SK-N-MC (cell line): ENCODE data around the gene MRPL40.
"Not testable (repeated sequence)": the region's sequence is repeated elsewhere in the genome, so short reads cannot be mapped to it uniquely, and the experiment has no call there.

ENCODE experiments used
- DNase-seq: peaks from one replicate; pipeline ENCODE4 v3.0.0-alpha.2; 2011; ENCODE audit warnings: low read depth, low spot score
- H3K27ac ChIP-seq: fragments of 200-600 bp; sonication (generic); 2 replicates; pipeline ENCODE4 v1.5.1; 2016; ENCODE audit warnings: mixed run types
- H3K36me3 ChIP-seq: fragments of 200-600 bp; sonication (generic); 2 replicates; pipeline ENCODE4 v1.6.1; 2017; ENCODE audit warnings: antibody characterized with exemption, low read length, mixed read lengths; ENCODE audit not compliant: insufficient read depth
- H3K4me3 ChIP-seq: fragments of 200-600 bp; sonication (generic); 2 replicates; pipeline ENCODE4 v1.5.1; 2016
- H3K9ac ChIP-seq: fragments of 200-600 bp; sonication (generic); 2 replicates; pipeline ENCODE4 v1.8.0; 2017; ENCODE audit warnings: mixed run types, mixed read lengths; ENCODE audit not compliant: insufficient read length
- H3K9me3 ChIP-seq: fragments of 200-600 bp; sonication (generic); 2 replicates; pipeline ENCODE4 v1.6.1; 2017; ENCODE audit warnings: low read depth, mild to moderate bottlenecking, antibody characterized with exemption, low read length, moderate library complexity, mixed read lengths
- EZH2 ChIP-seq: fragments of 200-600 bp; sonication (generic); IDR thresholded peaks from one replicate; pipeline ENCODE4 v1.6.1; 2017; ENCODE audit warnings: antibody characterized with exemption
- FOXP2 ChIP-seq: optimal IDR thresholded peaks from 2 replicates; pipeline ENCODE3; 2011; ENCODE audit warnings: mild to moderate bottlenecking, moderate library complexity; ENCODE audit not compliant: insufficient read depth; ENCODE audit errors: extremely low read length, control extremely low read depth
- POLR2AphosphoS5 ChIP-seq: IDR thresholded peaks from 2 replicates; pipeline ENCODE4 v1.6.1; 2012; ENCODE audit warnings: mild to moderate bottlenecking, low read depth, low read length, borderline replicate concordance

The MRPL40 gene

DNA sequence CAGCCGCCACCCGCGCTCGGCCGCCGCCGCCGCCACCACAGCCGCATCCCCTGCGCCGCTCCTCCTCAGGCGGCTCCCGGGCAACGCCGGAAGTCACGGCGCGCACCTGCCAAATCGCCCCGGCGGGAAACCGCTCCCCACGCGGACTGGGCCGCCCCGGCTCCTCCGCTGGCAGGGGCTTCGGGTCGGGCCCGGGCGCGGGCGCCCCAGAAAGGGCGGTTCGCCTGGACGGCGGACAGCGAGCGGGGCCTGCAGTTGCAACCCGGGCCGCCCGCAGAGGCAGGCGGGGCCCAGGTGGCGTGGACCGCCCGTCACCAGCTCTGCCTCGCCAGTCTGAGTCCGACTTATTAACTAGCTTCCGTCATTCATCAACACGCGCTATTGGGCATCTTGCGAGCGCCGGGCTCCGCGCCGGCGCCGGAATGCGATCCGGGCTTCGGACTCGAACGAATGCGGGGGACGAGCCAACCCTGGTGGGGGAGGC lies 654 bp upstream of the MRPL40 start, which contains the start of gene HIRA:
Gene HIRA, minus strand, starts transcription at position 85 of the 484 bp plus-strand sequence. CDS start 257 bp downstream, outside the sequence.
- Histone ChIP-seq H3K4me3 (peak within 1 kb of the TSS; percentile 80), H3K9me3 (no peaks in the 10 kb centered on the region), H3K9ac (peak within 1 kb of the TSS; percentile 86), H3K27ac (peak within 1 kb of the TSS; percentile 74), H3K36me3 (peaks cover 6% of the 10 kb centered on the region; the same call in 1 of the 2 replicates)
- no peak for DNase-seq
- no peak for TF ChIP-seq EZH2
- no peak for TF ChIP-seq FOXP2
- TF ChIP-seq POLR2AphosphoS5: no peak

DNA sequence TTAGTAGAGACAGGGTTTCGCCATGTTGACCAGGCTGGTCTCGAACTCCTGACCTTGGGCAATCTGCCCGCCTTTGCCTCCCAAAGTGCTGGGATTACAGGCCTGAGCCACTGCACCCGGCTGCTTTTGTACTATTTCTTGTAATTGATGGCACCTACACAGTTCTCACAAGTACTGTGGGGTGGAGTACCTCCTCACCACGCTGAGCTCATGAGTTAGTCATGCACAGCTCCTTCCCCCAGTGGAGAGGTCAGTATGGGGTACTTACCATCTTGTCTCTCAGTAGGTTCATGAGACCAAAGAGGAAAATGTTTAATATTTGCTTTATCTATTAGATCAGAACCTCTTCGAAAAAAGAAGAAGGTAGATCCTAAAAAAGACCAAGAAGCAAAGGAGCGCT lies 2.1 kb downstream of the MRPL40 start:
- H3K9me3 ChIP-seq: no peaks in the 10 kb centered on the region
- H3K27ac ChIP-seq: no peak overlapping the region
- peaks cover 6% of the 10 kb centered on the region; the same call in 1 of the 2 replicates for H3K36me3 ChIP-seq
- TF ChIP-seq POLR2AphosphoS5: no peak
- TF ChIP-seq FOXP2: no peak
- H3K9ac ChIP-seq: no peak overlapping the region
- H3K4me3 ChIP-seq: no peak overlapping the region
- no peak for DNase-seq

GRCh38 chr22:19434829-19435580 lies 2.7 kb downstream of the MRPL40 start:
- Histone ChIP-seq H3K9me3 (no peaks in the 10 kb centered on the region), H3K4me3 (no peak overlapping the region), H3K36me3 (peaks cover 6% of the 10 kb centered on the region; the same call in 1 of the 2 replicates), H3K9ac (no peak overlapping the region), H3K27ac (no peak overlapping the region)
- no peak for DNase-seq
- TF ChIP-seq EZH2 (no peak), POLR2AphosphoS5 (no peak), FOXP2 (no peak)

DNA sequence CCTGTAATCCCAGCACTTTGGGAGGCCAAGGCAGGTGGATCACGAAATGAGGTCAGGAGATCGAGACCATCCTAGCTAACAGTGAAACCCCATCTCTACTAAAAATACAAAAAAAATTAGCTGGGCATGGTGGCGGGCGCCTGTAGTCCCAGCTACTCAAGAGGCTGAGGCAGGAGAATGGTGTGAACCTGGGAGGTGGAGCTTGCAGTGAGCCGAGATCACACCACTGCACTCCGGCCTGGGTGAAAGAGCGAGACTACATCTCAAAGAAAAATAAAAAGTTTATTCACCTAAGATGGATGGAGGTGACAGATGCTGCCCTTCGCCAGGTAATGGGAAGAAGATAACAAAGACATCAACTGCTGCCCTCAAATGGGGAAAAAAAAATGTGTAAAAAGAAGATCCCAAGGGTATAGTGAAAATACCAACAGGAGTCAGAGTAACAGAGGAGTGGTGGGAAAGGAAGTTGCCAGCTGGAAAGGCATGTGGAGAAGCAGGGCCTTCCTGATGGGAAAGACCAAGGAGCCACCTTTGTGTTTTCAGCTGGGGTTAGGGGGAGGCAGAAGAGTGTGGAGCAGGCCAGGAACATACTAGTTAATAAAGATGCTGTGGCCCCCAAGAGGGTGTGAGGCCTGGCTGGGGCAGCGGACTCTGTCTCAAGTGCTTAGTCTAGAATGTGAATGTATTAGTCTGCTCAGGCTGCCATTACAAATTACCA lies 4.3 kb downstream of the MRPL40 start:
- not testable (repeated sequence) for H3K4me3 ChIP-seq, H3K9me3 ChIP-seq, H3K36me3 ChIP-seq, H3K9ac ChIP-seq, DNase-seq, H3K27ac ChIP-seq

GRCh38 chr22:19438298-19438697 lies 6.0 kb downstream of the MRPL40 start:
- no peak for DNase-seq

DNA sequence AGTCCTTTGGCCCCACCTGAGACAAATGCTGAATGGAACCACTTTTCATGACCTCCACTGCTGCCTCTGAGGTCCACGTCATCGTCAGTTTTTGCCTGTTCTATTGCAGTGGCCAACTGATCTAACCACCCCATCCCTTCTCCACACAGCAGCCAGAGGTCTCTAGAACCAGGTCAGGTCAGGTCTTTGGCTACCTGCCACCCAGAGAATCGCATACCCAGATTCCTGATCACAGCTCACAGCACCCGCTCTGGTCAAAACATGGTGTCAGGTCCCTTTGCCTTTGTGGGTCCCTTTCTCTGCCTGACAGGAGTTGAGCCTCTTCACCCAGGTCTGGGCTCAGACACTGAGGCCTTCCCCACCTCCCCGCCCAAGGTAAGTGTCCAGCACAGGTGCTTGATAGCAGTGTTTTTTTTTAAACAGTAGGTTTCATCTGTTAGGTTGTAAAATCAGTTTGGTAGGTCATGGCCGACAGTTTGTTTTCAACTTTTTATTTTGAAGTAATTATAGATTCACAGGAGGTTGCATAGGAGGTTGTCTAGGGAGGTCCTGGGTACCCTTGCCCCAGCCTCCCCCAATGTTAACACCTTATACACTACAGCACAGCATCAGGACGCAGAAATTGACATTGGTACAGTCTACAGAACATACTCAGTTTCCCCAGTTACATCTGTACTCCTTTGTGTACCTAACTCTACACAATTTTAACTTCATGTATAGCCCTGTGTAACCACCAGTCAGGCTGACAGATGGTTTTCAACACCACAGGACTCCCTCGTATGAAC lies 8.3 kb downstream of the MRPL40 start:
- H3K36me3 ChIP-seq: peaks cover 27% of the 10 kb centered on the region; the same call in 1 of the 2 replicates
- TF ChIP-seq EZH2 (no peak), FOXP2 (no peak), POLR2AphosphoS5 (no peak)
- no peak for DNase-seq
- H3K4me3 ChIP-seq: no peak overlapping the region
- no peaks in the 10 kb centered on the region for H3K9me3 ChIP-seq
- H3K27ac ChIP-seq: no peak overlapping the region
- H3K9ac ChIP-seq: no peak overlapping the region

More at GRCh38 chr22:19438298-19438697, 6.0 kb downstream of the MRPL40 start:
- peaks cover 11% of the 10 kb centered on the region; the same call in 1 of the 2 replicates for H3K36me3 ChIP-seq
- no peak overlapping the region for H3K9ac ChIP-seq
- H3K4me3 ChIP-seq: no peak overlapping the region
- H3K9me3 ChIP-seq: no peaks in the 10 kb centered on the region
- no peak for TF ChIP-seq EZH2
- TF ChIP-seq FOXP2: no peak
- no peak for TF ChIP-seq POLR2AphosphoS5
- H3K27ac ChIP-seq: no peak overlapping the region

GRCh38 chr22:19442166-19442565 lies 9.8 kb downstream of the MRPL40 start:
- no peak overlapping the region for H3K4me3 ChIP-seq
- peaks cover 25% of the 10 kb centered on the region; the same call in 1 of the 2 replicates for H3K36me3 ChIP-seq
- DNase-seq: no peak
- no peaks in the 10 kb centered on the region for H3K9me3 ChIP-seq
- no peak overlapping the region for H3K9ac ChIP-seq
- no peak overlapping the region for H3K27ac ChIP-seq
- TF ChIP-seq POLR2AphosphoS5 (no peak), FOXP2 (no peak), EZH2 (no peak)
